CD14-positive monocyte (primary cell): ENCODE measurements around the gene DDX17. TPM values are rescaled to one million over a fixed set of nuclear protein-coding genes. Genes with fewer than 3 reads are reported as not detected.

Experiments used
- DNase-seq, 3 donors: peaks; one replicate each; pipeline ENCODE4 v3.0.0-alpha.2; 2011 to 2022
- H2AFZ ChIP-seq: 2 replicates; pipeline ENCODE4 v1.6.0; 2012; ENCODE audit warnings: mild to moderate bottlenecking, low read depth, low read length, inconsistent platforms; ENCODE audit not compliant: insufficient read depth, poor library complexity, severe bottlenecking
- H3K27ac ChIP-seq, 2 donors: 1 replicate in 1 of 2; 2 replicates in 1 of 2; pipeline ENCODE4 v1.5.1; 2012 to 2013; ENCODE audit warnings: low read length in 2 of 2, control low read depth in 1 of 2, inconsistent platforms in 1 of 2, low read depth in 1 of 2, mild to moderate bottlenecking in 1 of 2
- H3K27me3 ChIP-seq, 2 donors: one replicate each; pipeline versions ENCODE4 v1.6.0 to v1.6.1; 2011 to 2013; ENCODE audit warnings: low read length in 2 of 2; ENCODE audit not compliant: control insufficient read depth in 2 of 2, insufficient read depth in 2 of 2
- H3K36me3 ChIP-seq, 2 donors: replicated peaks in 1 of 2; 1 replicate in 1 of 2; 2 replicates in 1 of 2; pipeline versions ENCODE4 v1.5.1 to v1.6.1; 2012 to 2013; ENCODE audit warnings: low read length in 2 of 2, control low read depth in 1 of 2, inconsistent platforms in 1 of 2, mild to moderate bottlenecking in 1 of 2; ENCODE audit not compliant: insufficient read depth in 2 of 2, control insufficient read depth in 1 of 2
- H3K4me1 ChIP-seq, 2 donors: 1 replicate in 1 of 2; 2 replicates in 1 of 2; pipeline versions ENCODE4 v1.5.1 to v1.6.1; 2012 to 2013; ENCODE audit warnings: low read length in 2 of 2, control low read depth in 1 of 2, inconsistent platforms in 1 of 2, mild to moderate bottlenecking in 1 of 2, moderate library complexity in 1 of 2; ENCODE audit not compliant: insufficient read depth in 2 of 2, control insufficient read depth in 1 of 2
- H3K4me2 ChIP-seq: replicated peaks from 2 replicates; pipeline ENCODE3; 2012; ENCODE audit warnings: low read length, moderate library complexity, mild to moderate bottlenecking; ENCODE audit not compliant: poor library complexity, severe bottlenecking; ENCODE audit errors: extremely low read depth
- H3K4me3 ChIP-seq, 3 experiments: fragments of 200-600 bp in 1 of 3; sonication (generic) in 1 of 3; replicated peaks in 1 of 3; 1 replicate in 2 of 3; 2 replicates in 1 of 3; pipeline ENCODE4 v1.5.1; 2011 to 2013; ENCODE audit warnings: low read length in 3 of 3, mild to moderate bottlenecking in 3 of 3, control low read depth in 2 of 3, low read depth in 2 of 3, inconsistent platforms in 1 of 3, moderate library complexity in 1 of 3
- H3K79me2 ChIP-seq: 2 replicates; pipeline ENCODE4 v1.6.0; 2012; ENCODE audit warnings: mild to moderate bottlenecking, control low read depth, inconsistent platforms, low read length, moderate library complexity; ENCODE audit not compliant: insufficient read depth
- H3K9ac ChIP-seq: 2 replicates; pipeline ENCODE4 v1.6.0; 2017; ENCODE audit warnings: low read length, mild to moderate bottlenecking; ENCODE audit not compliant: insufficient read depth, poor library complexity, severe bottlenecking
- H3K9me3 ChIP-seq, 2 donors: replicated peaks in 1 of 2; 1 replicate in 1 of 2; 2 replicates in 1 of 2; pipeline versions ENCODE4 v1.5.1 to v1.6.1; 2012 to 2013; ENCODE audit warnings: low read length in 2 of 2, control low read depth in 1 of 2; ENCODE audit not compliant: control insufficient read depth in 1 of 2, insufficient read depth in 1 of 2
- H4K20me1 ChIP-seq: 2 replicates; pipeline ENCODE4 v1.6.0; 2012; ENCODE audit warnings: mild to moderate bottlenecking, low read length, control low read depth, moderate library complexity; ENCODE audit not compliant: insufficient read depth
- H3K27ac Mint-ChIP-seq, 7 donors: one replicate each; pipeline ENCODE4 v1.8.0; 2020; ENCODE audit warnings: mild to moderate bottlenecking in 7 of 7, mixed read lengths in 7 of 7, moderate library complexity in 6 of 7, inconsistent platforms in 2 of 7
- H3K27me3 Mint-ChIP-seq, 3 donors: one replicate each; pipeline ENCODE4 v1.8.0; 2021 to 2022; ENCODE audit warnings: low read depth in 3 of 3, mild to moderate bottlenecking in 3 of 3, mixed read lengths in 3 of 3, moderate library complexity in 3 of 3, inconsistent platforms in 1 of 3
- H3K36me3 Mint-ChIP-seq, 2 donors: one replicate each; pipeline ENCODE4 v1.8.0; 2020; ENCODE audit warnings: mixed read lengths in 2 of 2, inconsistent platforms in 1 of 2, mild to moderate bottlenecking in 1 of 2
- H3K4me1 Mint-ChIP-seq: one replicate; pipeline ENCODE4 v1.8.0; 2020; ENCODE audit warnings: mild to moderate bottlenecking, mixed read lengths
- H3K4me3 Mint-ChIP-seq, 2 donors: one replicate each; pipeline ENCODE4 v1.8.0; 2020; ENCODE audit warnings: mild to moderate bottlenecking in 2 of 2, mixed read lengths in 2 of 2, moderate library complexity in 1 of 2
- H3K9me3 Mint-ChIP-seq, 7 donors: one replicate each; pipeline ENCODE4 v1.8.0; 2020 to 2022; ENCODE audit warnings: mixed read lengths in 7 of 7, mild to moderate bottlenecking in 6 of 7, moderate library complexity in 6 of 7, inconsistent platforms in 2 of 7
- WGBS: methylation state at CpG from one replicate; pipeline ENCODE4 v1.1.5; 2013; ENCODE audit warnings: missing lambda C conversion rate; ENCODE audit not compliant: insufficient coverage; 5-methylcytosine and 5-hydroxymethylcytosine counted together
- intact Hi-C, 2 donors: fragments of 100-400 bp; cut with micrococcal nuclease; formaldehyde crosslinking; loops; one replicate each; pipeline versions ENCODE4 v1.15.0 to v1.15.1; 2023
- polyA plus RNA-seq, 3 donors: library from polyadenylated mRNA; depleted of rRNA in 1 of 3; unstranded in 2 of 3; stranded (reverse) in 1 of 3; fragments of 300-500 nt in 2 of 3; fragments of >200 nt in 1 of 3; fragmentation: Illumina TruSeq in 2 of 3; gene quantifications; 1 replicate in 2 of 3; 2 replicates in 1 of 3; pipeline ENCODE4 v1.2.3, GENCODE V29; 2012 to 2021
- TF ChIP-seq, protein P1 (sequence below): fragments of 200-600 bp; IDR thresholded peaks from one replicate; pipeline ENCODE4 v1.8.0; 2022; ENCODE audit warnings: antibody characterized with exemption, mild to moderate bottlenecking

DDX17 gene
- polyA plus RNA-seq, 3 donors, result 31.4 to 434 (median 36.3) TPM

DNA sequence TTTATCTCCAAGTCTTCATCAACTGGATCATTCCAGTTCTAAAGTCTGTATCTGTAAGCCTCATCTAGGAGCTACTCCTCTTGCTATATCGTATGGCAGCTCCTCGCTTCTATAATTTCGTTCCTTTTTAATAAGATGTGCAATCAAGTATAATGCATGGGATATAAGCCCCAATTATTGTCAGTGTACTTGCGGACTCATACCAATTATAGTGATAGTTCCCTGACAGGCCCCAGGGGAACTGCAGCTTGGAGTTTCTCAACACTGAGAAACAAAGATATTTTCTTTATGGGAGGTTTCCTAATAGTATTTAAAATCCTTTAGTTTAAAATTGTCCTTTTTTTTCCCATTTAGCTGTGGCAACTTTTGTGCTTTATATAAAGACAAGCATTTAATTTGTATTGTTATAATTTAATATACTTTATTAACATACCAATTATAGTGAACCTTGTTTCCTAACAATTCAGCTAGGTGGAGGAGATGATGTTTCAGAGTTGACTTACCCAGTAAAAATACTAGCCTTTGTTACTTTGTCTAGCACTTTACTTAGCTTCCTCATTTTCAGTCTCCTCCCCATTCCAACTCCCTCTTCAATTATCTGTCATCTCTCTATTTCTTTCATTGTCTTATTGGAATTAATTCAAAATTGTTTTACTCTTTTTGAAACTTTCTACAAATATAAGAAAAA, 25.3 kb upstream of the DDX17 start:
- intact Hi-C loops, result no loop called here
- Histone ChIP-seq H3K4me1 (peaks cover 10 to 14% of the 10 kb centered on the region in 2 donors), H3K4me2 (peak overlapping the region; percentile 52), H2AFZ (no peak overlapping the region), H3K27me3 (peaks cover 31 to 68% of the 10 kb centered on the region in 2 donors), H3K9ac (no peak overlapping the region), H3K9me3 (no peaks in the 10 kb centered on the region), H3K4me3 (peak overlapping the region in 1 of 3 experiments; percentile 29), H3K27ac (no peak overlapping the region), H4K20me1 (no peaks in the 10 kb centered on the region), H3K79me2 (no peaks in the 10 kb centered on the region), H3K36me3 (no peaks in the 10 kb centered on the region)
- WGBS, result no CpG with 5 or more reads among the region's 4 CpGs
- Mint-ChIP-seq H3K4me3 (peak overlapping the region in 1 of 2 donors; percentile 78), H3K27ac (peak overlapping the region in 5 of 7 donors; percentile 1 to 70 (median 26)), H3K9me3 (peaks cover 0 to 3% (median 0%) of the 10 kb centered on the region in 7 donors), H3K4me1 (peaks cover 5% of the 10 kb centered on the region), H3K36me3 (peaks cover 0 to 1% of the 10 kb centered on the region in 2 donors), H3K27me3 (peaks cover 47 to 83% (median 81%) of the 10 kb centered on the region in 3 donors)
- TF ChIP-seq, protein P1, sequence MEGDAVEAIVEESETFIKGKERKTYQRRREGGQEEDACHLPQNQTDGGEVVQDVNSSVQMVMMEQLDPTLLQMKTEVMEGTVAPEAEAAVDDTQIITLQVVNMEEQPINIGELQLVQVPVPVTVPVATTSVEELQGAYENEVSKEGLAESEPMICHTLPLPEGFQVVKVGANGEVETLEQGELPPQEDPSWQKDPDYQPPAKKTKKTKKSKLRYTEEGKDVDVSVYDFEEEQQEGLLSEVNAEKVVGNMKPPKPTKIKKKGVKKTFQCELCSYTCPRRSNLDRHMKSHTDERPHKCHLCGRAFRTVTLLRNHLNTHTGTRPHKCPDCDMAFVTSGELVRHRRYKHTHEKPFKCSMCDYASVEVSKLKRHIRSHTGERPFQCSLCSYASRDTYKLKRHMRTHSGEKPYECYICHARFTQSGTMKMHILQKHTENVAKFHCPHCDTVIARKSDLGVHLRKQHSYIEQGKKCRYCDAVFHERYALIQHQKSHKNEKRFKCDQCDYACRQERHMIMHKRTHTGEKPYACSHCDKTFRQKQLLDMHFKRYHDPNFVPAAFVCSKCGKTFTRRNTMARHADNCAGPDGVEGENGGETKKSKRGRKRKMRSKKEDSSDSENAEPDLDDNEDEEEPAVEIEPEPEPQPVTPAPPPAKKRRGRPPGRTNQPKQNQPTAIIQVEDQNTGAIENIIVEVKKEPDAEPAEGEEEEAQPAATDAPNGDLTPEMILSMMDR, result no peak
- DNase-seq, result peak in 1 of 3 donors; percentile 27

- H2AFZ ChIP-seq, result no peak overlapping the region
- peak overlapping the region in 3 of 7 donors; percentile 6 to 44 (median 23) for H3K27ac Mint-ChIP-seq
- H4K20me1 ChIP-seq, result no peaks in the 10 kb centered on the region
- no peaks in the 10 kb centered on the region for H3K9me3 ChIP-seq
- H3K27me3 ChIP-seq, result peaks cover 40 to 67% of the 10 kb centered on the region in 2 donors
- H3K79me2 ChIP-seq, result no peaks in the 10 kb centered on the region
- peak overlapping the region in 1 of 3 experiments; percentile 50 for H3K4me3 ChIP-seq
- H3K4me1 Mint-ChIP-seq, result peaks cover 8% of the 10 kb centered on the region
- no peaks in the 10 kb centered on the region for H3K36me3 ChIP-seq
- peaks cover 0 to 3% (median 0%) of the 10 kb centered on the region in 7 donors for H3K9me3 Mint-ChIP-seq
- H3K4me3 Mint-ChIP-seq, result peak overlapping the region in 1 of 2 donors; percentile 61
- H3K36me3 Mint-ChIP-seq, result no peaks in the 10 kb centered on the region
- intact Hi-C loops, result loop anchor here in 1 of 2 donors (5.0 kb wide), 1 partner anchor 33 kb away; no protein-coding TSS in a partner anchor
- H3K27me3 Mint-ChIP-seq, result peaks cover 26 to 68% (median 65%) of the 10 kb centered on the region in 3 donors
- H3K27ac ChIP-seq, result no peak overlapping the region
- TF ChIP-seq, protein P1, result no peak
- H3K9ac ChIP-seq, result no peak overlapping the region
- H3K4me1 ChIP-seq, result peaks cover 9 to 10% of the 10 kb centered on the region in 2 donors
- H3K4me2 ChIP-seq, result peak overlapping the region; percentile 64
- WGBS, result 67% methylated on average over 3 of the region's 3 CpGs
- DNase-seq, result peak in 2 of 3 donors; percentile 29 to 52
These were observed 18.3 kb upstream of the DDX17 start for GRCh38 chr22:38524429-38524828.
